Adipose tissue (tissue), 3 donors: ENCODE measurements around the gene CEP70. TPM values are rescaled to one million over a fixed set of nuclear protein-coding genes. Genes with fewer than 3 reads are reported as not detected.
"Not testable (repeated sequence)": the region's sequence is repeated elsewhere in the genome, so short reads cannot be mapped to it uniquely, and the experiment has no call there.

Source experiments
- H3K27ac ChIP-seq: one replicate; pipeline ENCODE4 v1.5.1; 2013; ENCODE audit warnings: low read depth, low read length
- WGBS, 3 donors: extraction: QIAGEN DNeasy Blood & Tissue Kit; methylation state at CpG; one replicate each; pipeline ENCODE4 v1.1.7; 2013; 5-methylcytosine and 5-hydroxymethylcytosine counted together
- polyA plus RNA-seq, 3 donors: library from polyadenylated mRNA; stranded (reverse); fragments of 200-250 nt; gene quantifications; one replicate each; pipeline ENCODE4 v1.2.3, GENCODE V29; 2013
- donor health status: healthy with polysubstance abuse.
- donor health status: Bipolar disorder and iron deficiency.
- donor health status: healthy.

CEP70 gene
- polyA plus RNA-seq, 3 donors, result 4.8 to 12.0 (median 10.7) TPM

- no peak overlapping the region for H3K27ac ChIP-seq
- WGBS, 3 donors, result 93 to 97% (median 95%) methylated on average over 14 of the region's 14 CpGs
Measured at GRCh38 chr3:138549179-138549977, 44.7 kb downstream of the CEP70 start.

- 97 to 100% (median 97%) methylated on average over 2 of the region's 2 CpGs for WGBS, 3 donors
- no peak overlapping the region for H3K27ac ChIP-seq
Measured at GRCh38 chr3:138547342-138547975, 46.6 kb downstream of the CEP70 start.

DNA sequence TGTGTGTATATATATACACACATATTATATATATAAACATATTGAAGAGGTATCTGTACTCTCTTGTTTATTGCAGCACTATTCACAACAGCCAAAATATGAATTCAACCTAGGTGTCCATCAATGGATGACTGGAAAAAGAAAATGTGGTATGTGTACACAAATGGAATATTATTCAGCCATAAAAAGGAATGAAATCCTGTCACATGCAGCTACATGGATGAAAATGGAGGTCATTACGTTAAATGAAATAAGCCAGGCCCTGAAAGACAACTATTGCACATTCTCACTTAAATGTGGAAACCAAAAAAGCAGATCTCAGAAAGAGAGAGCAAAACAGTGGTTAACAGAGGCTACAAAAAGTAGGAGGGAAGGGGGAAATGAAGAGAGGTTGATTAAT, 49.5 kb downstream of the CEP70 start:
- H3K27ac ChIP-seq, result no peak overlapping the region
- 87 to 100% (median 88%) methylated on average over 1 of the region's 1 CpG for WGBS, 3 donors

DNA sequence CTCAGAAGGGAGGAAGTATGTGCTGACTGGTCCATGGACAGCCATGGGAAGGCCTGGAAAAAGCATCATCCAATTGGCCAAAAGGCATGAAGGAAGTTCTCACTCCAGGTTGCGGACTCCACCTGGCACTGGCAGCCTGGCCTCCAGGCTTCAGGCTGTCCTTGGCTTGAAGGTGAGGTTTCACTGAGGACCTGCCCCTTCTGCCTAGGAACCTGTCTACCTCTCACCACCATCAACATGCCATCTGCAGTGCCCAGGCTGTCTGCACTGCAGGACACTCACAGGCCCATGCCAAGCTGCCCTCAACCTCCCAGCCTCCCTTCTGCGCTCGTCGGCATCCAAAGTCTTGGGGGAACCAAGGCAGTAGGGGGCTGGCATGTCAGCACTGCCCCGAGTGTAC, 51.1 kb downstream of the CEP70 start:
- WGBS, 3 donors, result 97 to 99% (median 99%) methylated on average over 5 of the region's 5 CpGs
- H3K27ac ChIP-seq, result no peak overlapping the region

DNA sequence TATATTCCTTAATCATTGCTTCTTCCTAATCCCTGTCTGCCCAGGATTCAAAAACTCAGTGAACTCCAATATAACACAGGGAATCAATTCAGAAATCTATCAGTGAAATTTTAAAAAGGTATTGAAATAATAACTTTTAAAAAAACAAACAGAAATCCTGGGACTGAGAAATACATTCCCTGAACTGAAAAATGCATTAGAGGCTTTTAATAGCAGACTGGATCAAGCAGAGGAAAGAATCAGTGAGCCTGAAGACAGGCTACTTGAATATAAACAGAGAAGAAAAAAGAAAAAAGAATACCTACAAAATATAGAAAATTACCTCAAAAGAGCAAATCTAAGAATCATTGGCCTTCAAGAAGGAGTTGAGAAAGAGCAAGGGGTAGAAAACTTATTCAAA, 54.7 kb downstream of the CEP70 start:
- no peak overlapping the region for H3K27ac ChIP-seq

- 96 to 98% (median 97%) methylated on average over 23 of the region's 23 CpGs for WGBS, 3 donors
Measured at GRCh38 chr3:138521445-138521844, 72.6 kb downstream of the CEP70 start.

DNA sequence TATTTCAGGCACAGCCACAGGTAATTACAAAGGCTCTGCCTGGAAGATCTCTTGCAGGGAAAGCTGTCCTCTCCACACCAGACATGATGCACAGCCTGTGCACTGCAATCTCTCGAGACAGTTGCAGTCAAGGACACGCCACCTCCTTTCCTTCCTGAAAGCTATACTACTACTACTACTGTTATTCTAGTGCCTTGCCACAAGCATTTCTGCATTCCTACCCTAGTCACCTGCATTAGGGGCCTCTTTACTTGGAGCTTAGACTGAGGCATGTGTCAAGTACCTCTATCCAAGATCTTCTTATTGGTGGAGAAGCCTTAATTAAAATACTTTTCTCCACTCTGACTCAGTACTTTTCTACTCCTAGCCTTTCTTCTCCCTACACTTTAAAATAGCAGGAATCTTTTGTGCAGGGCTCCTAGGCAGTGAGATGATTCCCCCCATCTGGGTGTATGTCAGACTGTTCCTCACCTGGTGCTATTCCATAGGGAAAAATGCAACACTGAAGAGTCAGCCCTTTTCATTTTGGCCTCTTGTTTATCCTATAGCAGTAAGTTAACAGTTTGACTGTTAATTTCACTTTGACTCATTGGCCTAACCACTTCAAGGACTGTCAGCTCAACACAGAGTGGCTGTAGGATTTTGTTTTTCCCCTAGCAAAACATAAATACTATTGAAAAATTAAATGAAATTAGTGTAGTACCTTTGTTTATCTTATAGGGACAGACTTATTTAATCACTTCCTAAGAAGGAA, 80.8 kb downstream of the CEP70 start:
- no peak overlapping the region for H3K27ac ChIP-seq
- WGBS, 3 donors, result 58 to 83% (median 77%) methylated on average over 2 of the region's 2 CpGs

More at GRCh38 chr3:138521445-138521844, 72.6 kb downstream of the CEP70 start:
- H3K27ac ChIP-seq, result not testable (repeated sequence)

DNA sequence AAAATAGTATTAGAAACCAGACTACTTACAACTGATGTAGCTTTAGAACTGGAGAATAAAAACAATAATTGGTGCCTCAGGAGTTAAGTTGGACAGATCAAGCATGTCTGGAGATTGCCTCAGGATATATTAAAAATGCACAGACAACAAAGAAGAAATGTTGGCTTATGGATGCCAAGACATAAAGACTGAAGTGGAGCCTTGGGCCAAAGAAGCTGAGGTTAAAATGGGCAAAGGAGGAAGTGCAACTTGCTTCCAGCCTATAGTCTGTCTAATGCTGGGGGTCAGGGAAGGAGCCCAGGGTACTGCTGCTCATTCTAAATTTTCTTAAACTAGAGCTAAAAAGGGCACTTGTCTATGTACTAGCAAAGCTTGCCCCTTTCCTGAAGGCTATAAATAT, 82.1 kb downstream of the CEP70 start:
- H3K27ac ChIP-seq, result no peak overlapping the region

- 96 to 98% (median 96%) methylated on average over 2 of the region's 2 CpGs for WGBS, 3 donors
- H3K27ac ChIP-seq, result no peak overlapping the region
Measured at GRCh38 chr3:138509586-138509985, 84.5 kb downstream of the CEP70 start.

DNA sequence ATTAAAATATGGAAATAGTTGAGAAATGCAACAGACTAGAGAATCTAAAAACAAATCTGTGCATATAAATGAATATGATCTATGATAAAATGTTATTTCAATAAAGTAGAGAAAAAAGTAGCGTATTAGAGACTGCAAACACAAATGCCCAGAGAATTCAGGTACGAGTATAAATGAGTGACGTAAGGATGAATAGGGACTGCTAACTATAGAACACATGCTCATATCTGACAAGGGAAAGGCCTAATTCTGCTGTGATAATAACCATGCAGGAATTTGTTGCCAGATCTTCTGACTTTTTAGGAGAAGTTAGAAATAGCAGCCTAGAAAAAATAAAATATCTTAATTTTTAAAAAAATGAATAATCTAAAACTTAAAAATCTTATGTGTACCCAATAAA, 86.5 kb downstream of the CEP70 start:
- 98 to 99% (median 99%) methylated on average over 3 of the region's 3 CpGs for WGBS, 3 donors
- no peak overlapping the region for H3K27ac ChIP-seq

DNA sequence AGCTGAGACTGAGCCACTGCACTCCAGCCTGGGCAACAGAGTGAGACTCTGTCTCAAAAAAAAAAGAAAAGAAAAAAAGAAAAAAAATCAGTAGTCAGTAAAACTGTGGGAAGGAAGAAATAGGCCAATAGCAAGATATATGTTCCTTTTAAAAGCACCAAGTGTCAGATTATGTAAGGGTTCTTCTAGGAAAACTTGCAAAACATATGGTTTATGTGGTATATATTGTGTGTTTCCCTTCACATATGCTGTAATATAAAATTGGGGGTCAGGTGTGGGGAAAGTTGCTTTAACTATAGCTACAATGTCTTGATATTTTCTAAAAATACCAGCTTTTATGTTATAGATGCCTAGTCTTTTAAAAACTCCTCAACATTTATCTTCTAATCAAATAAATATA, 95.1 kb downstream of the CEP70 start:
- H3K27ac ChIP-seq, result no peak overlapping the region

- 74 to 95% (median 92%) methylated on average over 1 of the region's 1 CpG for WGBS, 3 donors
- H3K27ac ChIP-seq, result no peak overlapping the region
Measured at GRCh38 chr3:138497851-138498250, 96.2 kb downstream of the CEP70 start.

DNA sequence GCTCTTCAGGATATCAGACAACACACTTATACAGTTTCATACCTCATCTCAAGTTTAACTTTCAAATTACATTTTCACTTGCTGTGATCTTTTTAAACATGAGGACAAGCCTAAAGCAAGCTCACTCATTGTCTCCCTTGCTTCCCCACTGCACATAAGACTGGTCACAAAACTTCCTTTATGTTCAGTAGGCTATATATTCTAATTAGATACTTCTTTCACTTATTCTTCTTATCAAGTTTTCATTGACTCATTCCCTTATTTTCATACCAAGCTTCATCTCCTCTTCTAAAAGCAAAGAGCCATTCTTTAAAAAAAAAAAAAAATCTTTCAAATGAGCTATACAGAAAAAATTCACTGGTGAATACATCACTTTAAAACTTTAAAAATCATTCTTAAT, 97.0 kb downstream of the CEP70 start:
- no peak overlapping the region for H3K27ac ChIP-seq

- 60 to 92% (median 91%) methylated on average over 2 of the region's 2 CpGs for WGBS, 3 donors
- no peak overlapping the region for H3K27ac ChIP-seq
Measured at GRCh38 chr3:138496436-138496835, 97.6 kb downstream of the CEP70 start.

DNA sequence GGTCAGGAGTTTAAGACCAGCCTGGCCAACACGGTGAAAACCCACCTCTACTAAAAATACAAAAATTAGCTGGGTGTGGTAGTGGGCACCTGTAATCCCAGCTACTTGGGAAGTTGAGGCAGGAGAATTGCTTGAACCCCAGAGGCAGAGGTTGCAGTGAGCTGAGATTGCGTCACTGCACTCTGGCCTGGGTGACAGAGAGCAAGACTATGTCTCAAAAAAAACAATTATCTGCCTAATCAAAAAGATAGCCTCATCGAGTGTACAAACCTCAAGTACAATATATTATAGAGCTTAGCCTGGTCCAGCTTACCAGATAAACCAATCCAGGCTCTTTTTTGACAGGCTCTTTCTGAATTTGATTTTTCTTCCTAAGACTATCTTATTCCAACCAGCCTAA, 98.4 kb downstream of the CEP70 start:
- WGBS, 3 donors, result 81 to 93% (median 92%) methylated on average over 3 of the region's 3 CpGs
- not testable (repeated sequence) for H3K27ac ChIP-seq

- no peak overlapping the region for H3K27ac ChIP-seq
Measured at GRCh38 chr3:138494607-138494929, 99.5 kb downstream of the CEP70 start.

- H3K27ac ChIP-seq, result no peak overlapping the region
- WGBS, 3 donors, result 90 to 97% (median 93%) methylated on average over 3 of the region's 3 CpGs
Measured at GRCh38 chr3:138493804-138494606, 100.1 kb downstream of the CEP70 start.

DNA sequence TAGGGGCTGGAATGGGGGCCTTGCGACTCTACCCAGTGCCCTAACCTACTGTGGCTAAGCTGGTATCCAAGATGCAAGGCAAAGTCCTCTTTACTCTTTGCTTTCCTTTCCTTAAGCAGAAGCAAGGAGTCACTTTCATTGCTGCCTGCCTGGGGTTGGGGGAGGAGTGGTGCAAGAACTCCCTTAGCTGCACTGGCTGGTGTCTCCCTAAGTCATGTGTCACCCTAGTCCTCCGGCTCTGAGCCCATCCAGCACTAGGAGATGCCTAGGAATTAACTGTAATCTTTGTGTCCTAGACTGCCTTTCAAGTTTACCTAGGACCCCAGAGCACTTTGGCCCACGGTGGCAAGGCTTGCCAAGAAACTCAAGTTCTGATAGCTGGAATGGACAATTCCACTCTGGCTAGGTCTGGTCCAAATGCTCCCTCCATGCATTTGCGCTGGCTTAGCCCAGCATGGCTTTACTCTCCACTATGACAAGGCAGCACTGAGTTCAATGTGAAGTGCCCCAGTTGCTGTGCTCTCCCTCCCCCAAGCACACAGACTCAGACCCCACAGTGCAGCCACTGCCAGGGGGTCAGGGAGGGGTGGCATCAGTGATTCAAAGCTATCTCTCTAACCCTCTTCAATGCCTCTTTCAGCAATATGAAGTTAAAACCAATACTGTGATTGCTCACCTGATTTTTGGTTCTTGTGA, 100.9 kb downstream of the CEP70 start:
- H3K27ac ChIP-seq, result no peak overlapping the region
- 96 to 97% (median 97%) methylated on average over 4 of the region's 4 CpGs for WGBS, 3 donors

DNA sequence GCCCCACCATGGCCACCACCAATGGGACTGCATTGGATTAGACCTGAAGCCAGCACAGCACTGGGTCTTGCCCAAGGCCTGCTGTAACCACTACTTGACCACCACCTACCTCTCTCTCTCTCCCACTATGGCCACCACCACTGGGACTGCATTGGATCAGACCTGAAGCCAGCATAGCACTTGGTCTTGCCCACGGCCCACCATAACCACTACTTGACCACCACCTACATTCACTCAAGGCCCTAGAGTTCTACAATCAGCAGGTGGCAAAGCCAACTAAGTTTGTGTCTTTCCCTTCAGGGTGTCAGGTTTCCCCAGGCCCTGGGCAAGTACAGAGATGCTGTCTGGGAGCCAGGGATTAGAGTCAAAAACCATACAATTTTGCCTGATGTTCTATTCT, 102.1 kb downstream of the CEP70 start:
- no peak overlapping the region for H3K27ac ChIP-seq
- 96 to 100% (median 97%) methylated on average over 1 of the region's 1 CpG for WGBS, 3 donors
